K562 (cell line): ENCODE data around the gene TTC21A. TPM values are rescaled to one million over a fixed set of nuclear protein-coding genes. Genes with fewer than 3 reads are reported as not detected.

Experiments used
- GABPA ChIP-seq: fragments of 200-800 bp; sonication (Bioruptor generic); conservative IDR thresholded peaks from 2 replicates; pipeline ENCODE4 v1.6.1; 2016; ENCODE audit warnings: low read depth, missing genetic modification characterization, missing compliant biosample characterization
- HOXB6 ChIP-seq: fragments of 250-450 bp; sonication (Bioruptor Pico); IDR thresholded peaks from 2 replicates; pipeline ENCODE4 v1.5.1; 2022; ENCODE audit warnings: mild to moderate bottlenecking, borderline replicate concordance
- KHSRP ChIP-seq: fragments of 450-650 bp; IDR thresholded peaks from 2 replicates; pipeline ENCODE4 v1.6.1; 2017
- MEIS2 ChIP-seq: fragments of 450-650 bp; IDR thresholded peaks from 2 replicates; pipeline ENCODE4 v1.6.1; 2014; ENCODE audit warnings: mild to moderate bottlenecking; ENCODE audit not compliant: partially characterized antibody
- MIER1 ChIP-seq: fragments of 450-650 bp; IDR thresholded peaks from 2 replicates; pipeline ENCODE4 v1.6.1; 2016; ENCODE audit warnings: antibody characterized with exemption, mild to moderate bottlenecking, low read depth
- THRAP3 ChIP-seq: fragments of 450-650 bp; IDR thresholded peaks from 2 replicates; pipeline ENCODE4 v1.6.1; 2016; ENCODE audit warnings: mild to moderate bottlenecking, inconsistent platforms, borderline replicate concordance
- ZBTB8A ChIP-seq: fragments of 450-650 bp; IDR thresholded peaks from 2 replicates; pipeline ENCODE4 v1.6.1; 2018; ENCODE audit warnings: mild to moderate bottlenecking, moderate library complexity; ENCODE audit not compliant: partially characterized antibody
- ZKSCAN1 ChIP-seq: fragments of 150-350 bp; IDR thresholded peaks from 2 replicates; pipeline ENCODE4 v1.6.1; 2016; ENCODE audit warnings: low read depth, low read length
- ZNF253 ChIP-seq: fragments of 250-450 bp; sonication (Bioruptor Pico); conservative IDR thresholded peaks from 2 replicates; pipeline ENCODE4 v1.6.1; 2021; ENCODE audit warnings: mild to moderate bottlenecking
- polyA plus RNA-seq, 8 experiments: library from polyadenylated mRNA; depleted of rRNA in 4 of 8; stranded (reverse) in 5 of 8; unstranded in 3 of 8; fragments of >200 nt; fragmentation: Nextera tagmentation in 2 of 8; fragmentation: Illumina TruSeq in 1 of 8; extraction: Ambion mirVana in 2 of 8; extraction: Trizol in 1 of 8; gene quantifications; 2 replicates each; pipeline versions ENCODE4 v1.2.1 to v1.2.3, GENCODE V29; 2011 to 2014; ENCODE audit warnings: inconsistent platforms in 1 of 8, missing spikeins in 1 of 8
- total RNA-seq, 7 experiments: library from RNA; depleted of rRNA in 6 of 7; stranded (reverse); fragments of >200 nt in 6 of 7; fragmentation: Illumina TruSeq in 2 of 7; extraction: Trizol in 2 of 7; gene quantifications; 2 replicates each; pipeline versions ENCODE4 v1.2.1 to v1.2.3, GENCODE V29; 2011 to 2021; ENCODE audit warnings: low replicate concordance in 1 of 7
- TF ChIP-seq, protein P1 (sequence below): fragments of 200-800 bp; sonication (Bioruptor generic); IDR thresholded peaks from 2 replicates; pipeline ENCODE4 v1.6.1; 2017; ENCODE audit warnings: missing genetic modification characterization, missing compliant biosample characterization
- TF ChIP-seq, protein P2 (sequence below): sonication (generic); formaldehyde crosslinking; IDR thresholded peaks from 2 replicates; pipeline ENCODE4 v1.8.0; 2022; ENCODE audit warnings: mild to moderate bottlenecking, low read depth, missing genetic modification reagents
- TF ChIP-seq, protein P3 (sequence below): fragments of 250-450 bp; sonication (Bioruptor Pico); IDR thresholded peaks from 2 replicates; pipeline ENCODE4 v1.4.0; 2020

The TTC21A gene
- total and polyA plus RNA-seq, 9 of the 15 experiments (the other 6 are each of a cell fraction or from before 2014, with no cell fraction given) = 0.22 to 1.4 (median 0.70) TPM

DNA sequence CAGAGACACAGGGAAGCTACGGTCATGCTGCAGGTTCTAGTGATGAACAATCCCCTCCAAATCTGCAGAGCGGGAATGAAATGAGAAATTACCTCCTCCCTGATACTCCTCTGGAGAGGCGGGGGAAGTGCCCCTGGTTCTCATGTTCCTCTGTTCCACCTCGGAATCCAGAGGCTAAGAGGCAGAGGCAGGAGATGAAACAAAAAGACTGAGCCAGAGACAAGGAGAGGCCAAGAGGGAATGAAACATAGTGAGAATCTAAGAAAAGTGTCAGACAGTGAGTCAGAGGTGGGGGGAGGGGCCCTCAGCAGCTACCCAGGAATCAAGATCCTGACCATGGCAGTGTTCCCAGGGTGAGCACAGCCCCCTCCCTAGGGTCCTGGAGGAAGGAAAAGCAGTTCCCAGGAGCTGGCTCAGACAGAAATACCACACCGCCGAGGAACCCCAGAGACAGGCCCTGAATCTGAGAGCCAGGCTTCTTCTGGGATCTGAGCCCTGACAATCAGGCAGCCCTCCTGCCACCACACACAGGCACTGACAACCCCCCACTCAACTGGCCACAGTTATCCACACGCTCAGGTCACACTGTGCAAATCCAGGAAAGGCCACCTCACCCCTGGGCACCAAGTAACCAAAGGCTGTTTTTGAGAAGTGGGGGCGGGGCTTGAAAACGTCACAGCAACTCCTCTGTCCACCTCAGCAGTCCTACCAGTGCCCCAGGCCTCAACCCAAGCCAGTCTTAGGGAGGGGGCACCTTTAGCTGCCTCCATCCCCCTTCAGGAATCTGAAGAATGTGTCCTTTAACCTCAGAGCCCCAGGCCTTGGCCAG is 43.5 kb downstream of the TTC21A start (continued):
- TF ChIP-seq, protein P1, sequence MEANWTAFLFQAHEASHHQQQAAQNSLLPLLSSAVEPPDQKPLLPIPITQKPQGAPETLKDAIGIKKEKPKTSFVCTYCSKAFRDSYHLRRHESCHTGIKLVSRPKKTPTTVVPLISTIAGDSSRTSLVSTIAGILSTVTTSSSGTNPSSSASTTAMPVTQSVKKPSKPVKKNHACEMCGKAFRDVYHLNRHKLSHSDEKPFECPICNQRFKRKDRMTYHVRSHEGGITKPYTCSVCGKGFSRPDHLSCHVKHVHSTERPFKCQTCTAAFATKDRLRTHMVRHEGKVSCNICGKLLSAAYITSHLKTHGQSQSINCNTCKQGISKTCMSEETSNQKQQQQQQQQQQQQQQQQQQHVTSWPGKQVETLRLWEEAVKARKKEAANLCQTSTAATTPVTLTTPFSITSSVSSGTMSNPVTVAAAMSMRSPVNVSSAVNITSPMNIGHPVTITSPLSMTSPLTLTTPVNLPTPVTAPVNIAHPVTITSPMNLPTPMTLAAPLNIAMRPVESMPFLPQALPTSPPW (CRISPR knock-in tag) = peak; percentile 44; the same call in 1 of the 2 replicates
- TF ChIP-seq MIER1 (no peak), GABPA (tag) (no peak), ZKSCAN1 (no peak), ZNF253 (no peak), MEIS2 (peak; percentile 39), THRAP3 (no peak), HOXB6 (no peak), ZBTB8A (no peak), KHSRP (no peak)
- TF ChIP-seq, protein P2, sequence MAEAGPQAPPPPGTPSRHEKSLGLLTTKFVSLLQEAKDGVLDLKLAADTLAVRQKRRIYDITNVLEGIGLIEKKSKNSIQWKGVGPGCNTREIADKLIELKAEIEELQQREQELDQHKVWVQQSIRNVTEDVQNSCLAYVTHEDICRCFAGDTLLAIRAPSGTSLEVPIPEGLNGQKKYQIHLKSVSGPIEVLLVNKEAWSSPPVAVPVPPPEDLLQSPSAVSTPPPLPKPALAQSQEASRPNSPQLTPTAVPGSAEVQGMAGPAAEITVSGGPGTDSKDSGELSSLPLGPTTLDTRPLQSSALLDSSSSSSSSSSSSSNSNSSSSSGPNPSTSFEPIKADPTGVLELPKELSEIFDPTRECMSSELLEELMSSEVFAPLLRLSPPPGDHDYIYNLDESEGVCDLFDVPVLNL (CRISPR knock-in tag) = no peak
- TF ChIP-seq, protein P3, sequence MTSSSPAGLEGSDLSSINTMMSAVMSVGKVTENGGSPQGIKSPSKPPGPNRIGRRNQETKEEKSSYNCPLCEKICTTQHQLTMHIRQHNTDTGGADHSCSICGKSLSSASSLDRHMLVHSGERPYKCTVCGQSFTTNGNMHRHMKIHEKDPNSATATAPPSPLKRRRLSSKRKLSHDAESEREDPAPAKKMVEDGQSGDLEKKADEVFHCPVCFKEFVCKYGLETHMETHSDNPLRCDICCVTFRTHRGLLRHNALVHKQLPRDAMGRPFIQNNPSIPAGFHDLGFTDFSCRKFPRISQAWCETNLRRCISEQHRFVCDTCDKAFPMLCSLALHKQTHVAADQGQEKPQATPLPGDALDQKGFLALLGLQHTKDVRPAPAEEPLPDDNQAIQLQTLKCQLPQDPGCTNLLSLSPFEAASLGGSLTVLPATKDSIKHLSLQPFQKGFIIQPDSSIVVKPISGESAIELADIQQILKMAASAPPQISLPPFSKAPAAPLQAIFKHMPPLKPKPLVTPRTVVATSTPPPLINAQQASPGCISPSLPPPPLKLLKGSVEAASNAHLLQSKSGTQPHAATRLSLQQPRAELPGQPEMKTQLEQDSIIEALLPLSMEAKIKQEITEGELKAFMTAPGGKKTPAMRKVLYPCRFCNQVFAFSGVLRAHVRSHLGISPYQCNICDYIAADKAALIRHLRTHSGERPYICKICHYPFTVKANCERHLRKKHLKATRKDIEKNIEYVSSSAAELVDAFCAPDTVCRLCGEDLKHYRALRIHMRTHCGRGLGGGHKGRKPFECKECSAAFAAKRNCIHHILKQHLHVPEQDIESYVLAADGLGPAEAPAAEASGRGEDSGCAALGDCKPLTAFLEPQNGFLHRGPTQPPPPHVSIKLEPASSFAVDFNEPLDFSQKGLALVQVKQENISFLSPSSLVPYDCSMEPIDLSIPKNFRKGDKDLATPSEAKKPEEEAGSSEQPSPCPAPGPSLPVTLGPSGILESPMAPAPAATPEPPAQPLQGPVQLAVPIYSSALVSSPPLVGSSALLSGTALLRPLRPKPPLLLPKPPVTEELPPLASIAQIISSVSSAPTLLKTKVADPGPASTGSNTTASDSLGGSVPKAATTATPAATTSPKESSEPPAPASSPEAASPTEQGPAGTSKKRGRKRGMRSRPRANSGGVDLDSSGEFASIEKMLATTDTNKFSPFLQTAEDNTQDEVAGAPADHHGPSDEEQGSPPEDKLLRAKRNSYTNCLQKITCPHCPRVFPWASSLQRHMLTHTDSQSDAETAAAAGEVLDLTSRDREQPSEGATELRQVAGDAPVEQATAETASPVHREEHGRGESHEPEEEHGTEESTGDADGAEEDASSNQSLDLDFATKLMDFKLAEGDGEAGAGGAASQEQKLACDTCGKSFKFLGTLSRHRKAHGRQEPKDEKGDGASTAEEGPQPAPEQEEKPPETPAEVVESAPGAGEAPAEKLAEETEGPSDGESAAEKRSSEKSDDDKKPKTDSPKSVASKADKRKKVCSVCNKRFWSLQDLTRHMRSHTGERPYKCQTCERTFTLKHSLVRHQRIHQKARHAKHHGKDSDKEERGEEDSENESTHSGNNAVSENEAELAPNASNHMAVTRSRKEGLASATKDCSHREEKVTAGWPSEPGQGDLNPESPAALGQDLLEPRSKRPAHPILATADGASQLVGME (CRISPR knock-in tag) = no peak
